Measurements from ENCODE around the gene MTURN.

DNA sequence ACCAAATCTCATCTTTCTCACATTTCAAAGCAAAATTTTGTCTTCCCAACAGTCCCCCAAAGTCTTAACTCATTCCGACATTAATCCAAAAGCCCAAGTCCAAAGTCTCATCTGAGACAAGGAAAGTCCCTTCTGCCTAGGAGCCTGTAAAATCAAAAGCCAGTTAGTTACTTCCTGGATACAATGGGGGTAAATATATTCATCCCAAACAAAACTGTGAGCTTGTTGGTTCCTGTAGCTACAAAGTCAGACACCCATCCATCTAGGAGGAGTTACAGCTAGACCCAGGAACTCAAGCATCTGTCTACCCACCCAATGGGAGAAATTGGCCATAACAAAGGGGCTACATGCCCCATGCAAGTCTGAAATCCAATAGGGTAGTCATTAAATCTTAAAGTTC is 51.9 kb downstream of the MTURN start:
- TF ChIP-seq, protein P1, sequence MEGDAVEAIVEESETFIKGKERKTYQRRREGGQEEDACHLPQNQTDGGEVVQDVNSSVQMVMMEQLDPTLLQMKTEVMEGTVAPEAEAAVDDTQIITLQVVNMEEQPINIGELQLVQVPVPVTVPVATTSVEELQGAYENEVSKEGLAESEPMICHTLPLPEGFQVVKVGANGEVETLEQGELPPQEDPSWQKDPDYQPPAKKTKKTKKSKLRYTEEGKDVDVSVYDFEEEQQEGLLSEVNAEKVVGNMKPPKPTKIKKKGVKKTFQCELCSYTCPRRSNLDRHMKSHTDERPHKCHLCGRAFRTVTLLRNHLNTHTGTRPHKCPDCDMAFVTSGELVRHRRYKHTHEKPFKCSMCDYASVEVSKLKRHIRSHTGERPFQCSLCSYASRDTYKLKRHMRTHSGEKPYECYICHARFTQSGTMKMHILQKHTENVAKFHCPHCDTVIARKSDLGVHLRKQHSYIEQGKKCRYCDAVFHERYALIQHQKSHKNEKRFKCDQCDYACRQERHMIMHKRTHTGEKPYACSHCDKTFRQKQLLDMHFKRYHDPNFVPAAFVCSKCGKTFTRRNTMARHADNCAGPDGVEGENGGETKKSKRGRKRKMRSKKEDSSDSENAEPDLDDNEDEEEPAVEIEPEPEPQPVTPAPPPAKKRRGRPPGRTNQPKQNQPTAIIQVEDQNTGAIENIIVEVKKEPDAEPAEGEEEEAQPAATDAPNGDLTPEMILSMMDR (optimal IDR thresholded peaks at IDR 0.05 in 1 of 3, IDR thresholded peaks at IDR 0.05 in 1 of 3, conservative IDR thresholded peaks at IDR 0.05 in 1 of 3; ENCODE audit: extremely low read depth in 1 of 3, insufficient read depth in 2 of 3, low read length in 3 of 3) = no peak
- TF ChIP-seq EZH2 (IDR thresholded peaks at IDR 0.05; ENCODE audit: low read length) = no peak
